GM19240 (cell line): ENCODE measurements around the gene GPR65.

ENCODE experiments used
- DNase-seq: peaks from one replicate; pipeline ENCODE4 v3.0.0; 2011; ENCODE audit warnings: low spot score; ENCODE audit not compliant: insufficient read length

Gene GPR65

GRCh38 chr14:88005050-88005481, at the start of gene GPR65:
Gene GPR65 (plus strand): TSS chr14:88005135. CDS start chr14:88010848, 5,713 bp downstream.
- no peak for DNase-seq

- no peak for DNase-seq
Measured at GRCh38 chr14:87955501-87955900, 49.4 kb upstream of the GPR65 start.

- DNase-seq = no peak
Measured at GRCh38 chr14:87960013-87960787, 44.7 kb upstream of the GPR65 start.

GRCh38 chr14:87961246-87961645, 43.7 kb upstream of the GPR65 start:
- no peak for DNase-seq

GRCh38 chr14:87966816-87967215, 38.1 kb upstream of the GPR65 start:
- no peak for DNase-seq

GRCh38 chr14:87967496-87967895, 37.4 kb upstream of the GPR65 start:
- no peak for DNase-seq

GRCh38 chr14:87971010-87971409, 33.9 kb upstream of the GPR65 start:
- no peak for DNase-seq

- DNase-seq = no peak
Measured at GRCh38 chr14:87975636-87976035, 29.3 kb upstream of the GPR65 start.

GRCh38 chr14:87979689-87980088, 25.2 kb upstream of the GPR65 start:
- DNase-seq = no peak

- no peak for DNase-seq
Measured at GRCh38 chr14:87989221-87989955, 15.5 kb upstream of the GPR65 start.

- no peak for DNase-seq
Measured at GRCh38 chr14:87989956-87990299, 15.0 kb upstream of the GPR65 start.

- no peak for DNase-seq
Measured at GRCh38 chr14:87990682-87991081, 14.3 kb upstream of the GPR65 start.

GRCh38 chr14:87992346-87992717, 12.6 kb upstream of the GPR65 start:
- DNase-seq = no peak

GRCh38 chr14:87992718-87993628, 12.0 kb upstream of the GPR65 start, which contains the start of gene GALC:
Gene GALC (minus strand): TSS chr14:87993182. CDS start chr14:87993164, 18 bp downstream.
- peak; percentile 44 for DNase-seq

- DNase-seq = no peak
Measured at GRCh38 chr14:87994974-87995373, 10.0 kb upstream of the GPR65 start.

GRCh38 chr14:87995500-87996290, 9.2 kb upstream of the GPR65 start:
- DNase-seq = no peak

GRCh38 chr14:87996291-87996592, 8.7 kb upstream of the GPR65 start:
- DNase-seq = no peak

- no peak for DNase-seq
Measured at GRCh38 chr14:87998482-87998881, 6.5 kb upstream of the GPR65 start.

GRCh38 chr14:87999277-87999676, 5.7 kb upstream of the GPR65 start:
- no peak for DNase-seq

- no peak for DNase-seq
Measured at GRCh38 chr14:88002421-88003075, 2.4 kb upstream of the GPR65 start.

GRCh38 chr14:88003425-88003824, 1.5 kb upstream of the GPR65 start:
- no peak for DNase-seq
